DMS 273 treated with DMSO at 0.1 percent for 48 hours (cell line): ENCODE data around the gene AP1S3.
A peak's percentile ranks its signal among the peaks of the same experiment; 100 is the strongest.

Experiments used
- DNase-seq: peaks from one replicate; lab custom pipeline; 2025; lab: John Stamatoyannopoulos, UW

The AP1S3 gene

DNA sequence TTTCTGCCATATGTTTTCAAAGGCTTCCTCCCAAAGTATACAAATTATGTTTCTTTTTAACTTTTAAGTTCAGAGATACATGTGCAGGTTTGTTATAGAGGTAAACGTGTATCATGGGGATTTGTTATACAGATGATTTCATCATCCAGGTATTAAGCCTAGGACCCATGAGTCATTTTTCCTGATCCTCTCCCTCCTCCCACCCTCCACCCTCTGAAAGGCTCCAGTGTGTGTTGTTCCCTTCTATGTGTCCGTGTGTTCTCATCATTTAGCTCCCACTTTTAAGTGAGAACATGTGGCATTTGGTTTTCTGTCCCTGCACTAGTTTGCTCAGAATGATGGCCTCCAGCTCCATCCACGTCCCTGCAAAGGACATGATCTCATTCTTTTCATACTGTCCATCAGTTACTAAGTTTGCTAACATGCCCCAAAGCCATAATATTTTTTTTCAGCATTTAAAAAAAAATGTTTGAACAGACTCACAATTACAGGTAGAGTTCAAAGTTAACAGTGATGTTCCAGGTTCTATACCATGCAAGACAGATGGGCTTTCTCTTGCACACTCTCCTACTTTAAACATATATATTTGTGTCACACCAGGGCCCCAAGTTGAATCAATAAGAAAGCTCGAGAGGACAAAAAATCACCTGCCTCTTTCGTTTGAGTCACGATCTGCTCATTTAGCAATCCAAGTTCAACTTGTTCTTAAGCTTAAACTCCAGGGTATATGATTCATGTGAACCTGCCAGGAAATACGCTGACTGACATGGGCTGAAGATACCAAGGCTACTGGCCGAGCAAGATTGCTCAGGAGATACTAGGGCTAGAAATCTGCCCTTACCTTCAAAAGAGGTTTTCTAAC is 77.6 kb downstream of the AP1S3 start:
- no peak for DNase-seq

DNA sequence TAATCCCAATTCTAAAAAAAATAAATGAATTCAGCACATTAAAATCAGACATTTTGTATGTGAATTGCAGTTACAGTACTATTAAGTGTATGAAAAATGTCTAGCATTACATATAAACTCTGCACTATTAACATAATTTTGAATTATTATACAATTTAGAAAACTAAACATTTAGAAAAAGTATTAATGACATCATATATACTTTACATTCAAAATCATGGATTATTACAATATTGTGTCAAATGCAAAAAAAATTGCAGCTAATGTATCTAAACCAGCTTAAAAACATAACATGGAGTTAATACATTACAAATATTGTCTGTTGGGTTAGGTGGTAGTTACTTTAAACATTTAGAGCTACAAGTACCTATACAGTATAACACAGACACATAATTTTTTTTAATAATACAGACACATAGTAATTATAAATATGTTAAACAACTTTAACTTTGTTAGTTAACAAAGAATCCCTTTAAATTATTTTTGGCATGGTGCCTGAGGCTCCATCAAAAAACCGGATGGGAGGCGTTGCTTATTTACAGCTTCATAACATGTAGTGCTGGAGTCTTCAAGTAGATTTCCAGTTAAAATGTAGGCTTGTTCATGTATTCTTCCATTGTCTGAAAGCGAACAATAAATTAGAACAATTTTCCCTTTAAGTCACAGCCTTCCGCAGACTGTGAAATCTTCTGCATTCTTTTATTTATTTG is 79.1 kb downstream of the AP1S3 start:
- DNase-seq: no peak

DNA sequence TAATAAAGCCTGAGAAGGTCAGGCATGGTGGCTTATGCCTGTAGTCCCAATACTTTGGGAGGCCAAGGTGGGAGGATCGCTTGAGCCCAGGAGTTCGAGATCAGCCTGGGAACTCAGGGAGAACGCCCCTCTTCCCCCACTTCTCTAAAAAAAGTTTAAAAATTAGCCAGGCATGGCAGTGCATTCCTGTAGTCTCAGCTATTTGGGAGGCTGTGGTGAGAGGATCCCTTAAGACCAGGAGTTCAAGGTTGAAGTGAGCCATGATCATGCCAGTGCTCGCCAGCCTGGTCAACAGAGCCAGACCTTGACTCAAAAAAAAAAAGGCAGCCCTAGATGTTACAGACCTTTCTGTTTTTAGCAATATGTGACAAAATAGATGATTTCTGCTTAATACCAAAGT is 83.4 kb downstream of the AP1S3 start:
- no peak for DNase-seq

DNA sequence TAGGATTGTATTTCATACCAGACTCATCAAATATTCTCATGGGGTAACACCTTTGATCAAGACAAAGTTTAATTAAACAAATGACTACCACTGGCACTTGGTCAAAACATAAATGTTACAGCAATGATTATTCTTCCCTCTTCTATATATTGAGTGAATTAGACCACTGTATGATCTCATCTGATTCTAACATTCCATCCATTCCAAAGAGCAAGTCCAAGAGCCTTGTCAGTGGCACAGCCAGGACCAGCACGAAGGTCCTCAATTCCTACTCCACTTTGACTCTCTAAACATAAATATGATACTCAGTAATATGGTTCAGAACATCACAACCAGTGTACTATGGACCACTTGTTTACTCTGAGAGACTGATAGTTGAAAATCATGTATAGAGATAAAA is 86.4 kb downstream of the AP1S3 start:
- DNase-seq: no peak

DNA sequence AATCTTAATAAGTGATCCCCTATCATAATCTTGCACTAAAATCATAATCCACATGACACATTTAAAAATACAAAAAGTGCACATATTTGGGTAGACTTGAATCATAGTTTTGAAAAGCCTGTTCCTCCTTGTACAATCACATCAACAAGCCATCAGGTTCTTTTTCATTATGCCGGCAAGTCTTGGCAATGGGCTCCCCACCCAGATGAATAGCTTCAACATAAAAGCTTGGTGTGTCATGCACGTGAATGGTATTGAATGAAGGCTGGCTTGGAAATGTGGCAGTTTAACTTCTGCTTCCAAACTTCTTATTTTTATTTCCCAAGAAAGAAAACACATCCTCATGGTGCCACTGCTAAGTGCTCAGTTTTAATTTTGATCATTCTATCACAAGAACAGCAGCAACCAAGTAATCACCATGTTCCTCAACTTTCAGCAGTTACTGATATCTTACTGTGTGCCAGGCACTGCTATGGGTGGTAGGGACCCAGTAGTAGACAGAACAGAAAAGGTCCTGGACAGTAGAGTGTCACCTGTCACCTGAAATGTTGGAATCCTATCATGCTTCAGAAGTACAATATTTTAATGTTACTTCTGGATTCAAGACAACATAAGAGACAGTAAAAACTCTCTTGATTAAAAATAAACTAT is 89.9 kb downstream of the AP1S3 start:
- no peak for DNase-seq

DNA sequence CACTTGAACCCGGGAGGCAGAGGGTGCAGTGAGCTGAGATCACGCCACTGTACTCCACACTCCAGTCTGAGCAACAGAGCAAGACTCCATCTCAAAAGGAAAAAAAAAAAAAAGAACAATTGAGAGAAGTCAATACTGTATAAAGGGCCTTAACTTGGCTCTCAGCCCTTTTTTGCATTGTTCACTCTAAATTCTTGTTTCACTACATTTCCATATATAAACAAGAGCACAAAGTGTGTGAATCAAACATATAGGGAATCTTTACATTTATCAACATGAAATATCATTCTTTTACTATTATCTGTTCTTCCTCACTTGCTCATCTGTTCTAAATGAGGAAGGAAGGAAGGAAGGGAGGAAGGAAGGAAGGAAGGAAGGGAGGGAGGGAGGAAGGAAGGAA is 90.8 kb downstream of the AP1S3 start:
- DNase-seq: no peak

DNA sequence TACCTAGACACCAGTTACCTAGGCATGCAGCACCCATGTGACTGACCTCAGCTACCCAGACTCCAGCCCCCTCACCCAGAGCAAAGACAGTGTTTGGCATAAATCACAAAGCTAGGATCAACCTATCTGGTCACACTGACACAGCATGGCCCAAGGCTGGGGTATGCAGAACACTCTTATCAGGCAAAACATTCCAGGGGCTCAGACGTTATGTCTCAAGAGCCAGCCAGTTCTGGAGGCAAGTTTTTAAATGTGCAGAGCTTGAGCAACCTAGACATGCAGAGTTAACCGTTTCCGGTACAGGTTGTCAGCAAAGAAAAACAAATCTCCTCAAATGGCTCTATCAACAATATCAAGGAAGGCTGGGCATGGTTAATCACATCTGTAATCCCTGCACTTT is 92.8 kb downstream of the AP1S3 start:
- DNase-seq: no peak

DNA sequence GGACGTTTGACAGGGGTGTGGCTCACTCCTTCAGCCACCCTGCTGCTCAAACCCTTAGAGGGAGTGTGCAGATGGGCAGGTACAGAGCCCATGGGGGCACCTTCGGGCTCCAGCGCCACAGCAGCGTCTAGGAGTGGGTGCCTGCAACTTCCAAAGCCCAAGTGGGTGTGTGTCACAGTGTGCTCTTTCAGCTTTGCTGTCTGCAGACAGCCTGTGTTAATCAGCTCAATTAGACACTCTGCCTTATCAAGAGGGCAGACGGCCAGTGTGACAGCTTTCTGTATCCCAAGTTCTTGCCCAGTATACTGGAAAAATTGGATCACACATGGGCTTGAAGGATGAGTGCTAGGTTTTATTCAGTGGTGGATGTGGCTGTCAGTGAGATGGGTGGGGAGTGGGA is 96.7 kb downstream of the AP1S3 start:
- DNase-seq: no peak

DNA sequence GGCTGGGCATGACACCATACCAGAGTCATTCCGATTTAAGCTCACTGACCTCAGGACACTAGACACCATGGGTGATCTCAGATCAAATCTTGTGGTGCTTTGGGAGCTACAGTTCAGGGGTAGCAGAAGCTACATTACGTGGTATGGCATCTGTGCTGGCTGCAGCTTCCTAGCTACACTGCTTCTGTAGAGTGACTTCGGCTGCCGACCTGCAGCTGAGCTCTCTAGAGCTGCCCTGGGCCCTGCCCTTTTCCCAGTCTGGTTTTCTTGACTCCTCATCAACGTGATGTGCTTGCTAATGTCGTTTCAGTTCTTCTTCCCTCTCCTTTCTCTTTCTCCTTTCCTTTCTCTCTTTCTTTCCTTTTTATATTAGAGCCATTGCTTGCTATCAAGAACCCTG is 100.2 kb downstream of the AP1S3 start:
- DNase-seq: no peak

DNA sequence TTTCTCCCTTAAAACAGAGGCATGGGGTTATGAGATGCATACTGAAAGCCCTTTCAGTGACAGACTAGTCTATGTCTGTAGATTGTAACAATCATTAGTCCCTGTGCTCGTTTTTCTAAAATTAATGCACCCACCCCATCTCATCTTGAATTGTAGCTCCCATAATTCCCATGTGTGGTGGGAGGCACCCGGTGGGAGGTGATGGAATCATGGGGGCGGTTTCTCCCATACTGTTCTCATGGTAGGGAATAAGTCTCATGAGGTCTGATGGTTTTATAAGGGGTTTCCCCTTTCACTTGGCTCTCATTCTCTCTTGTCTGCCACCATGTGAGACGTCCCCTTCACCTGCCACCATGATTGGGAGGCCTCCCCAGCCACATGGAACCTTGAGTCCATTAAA is 100.9 kb downstream of the AP1S3 start:
- no peak for DNase-seq

DNA sequence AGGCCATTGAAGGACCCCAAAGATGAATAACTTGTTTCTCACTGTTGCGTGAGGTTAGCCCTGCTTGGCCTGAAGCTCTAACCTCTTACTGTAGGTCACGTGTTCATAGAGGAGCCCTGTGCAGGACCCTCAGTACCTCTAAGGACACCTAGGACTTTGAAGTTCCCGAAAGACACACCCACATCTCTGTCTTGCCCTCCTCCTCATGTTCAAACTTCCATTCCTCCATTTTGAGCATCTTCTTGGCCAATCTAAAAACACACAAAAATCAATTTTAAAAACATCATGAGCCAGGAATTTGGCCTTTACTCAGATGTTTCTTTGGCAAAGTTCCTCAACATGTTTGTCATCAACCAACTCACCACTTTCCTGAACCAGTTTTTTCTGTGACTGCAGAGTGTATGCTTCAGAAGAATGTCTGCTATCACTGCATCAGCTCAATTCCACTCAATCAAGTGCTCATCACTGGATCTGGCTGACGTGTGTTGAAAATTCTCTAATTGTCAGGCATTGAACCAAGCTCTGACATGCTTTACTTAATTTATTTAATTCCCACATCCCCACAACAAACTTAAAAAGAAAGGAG is 101.6 kb downstream of the AP1S3 start:
- no peak for DNase-seq

DNA sequence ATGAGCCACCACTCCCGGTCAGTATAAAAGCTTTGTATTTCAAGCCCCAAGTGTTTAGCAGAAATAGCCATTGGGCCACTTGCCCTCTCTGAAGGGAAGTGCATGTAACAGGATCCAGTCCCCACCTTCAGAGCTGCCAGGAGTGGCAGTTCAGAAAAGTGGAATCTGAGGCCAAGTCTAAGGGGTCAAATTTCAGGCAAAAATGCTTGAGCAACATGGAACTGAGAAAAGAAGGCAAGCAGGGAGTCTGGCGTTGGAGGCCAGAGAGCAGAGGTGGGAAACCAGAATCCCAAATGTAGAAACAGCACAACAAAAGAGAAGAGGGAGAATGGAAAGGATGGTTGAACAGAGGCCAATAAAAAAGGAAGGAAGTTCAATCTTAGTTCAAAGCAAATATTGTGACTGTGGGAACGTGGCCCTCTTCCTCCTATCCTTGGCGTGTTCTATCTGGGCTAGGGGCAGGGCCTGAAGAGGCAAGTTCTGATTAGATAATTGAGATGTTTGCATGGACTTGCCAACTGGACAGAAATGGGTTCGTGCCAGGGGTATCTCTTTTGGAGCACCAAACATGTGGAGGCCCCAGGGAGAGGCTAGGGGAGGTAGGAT is 102.2 kb downstream of the AP1S3 start:
- no peak for DNase-seq

DNA sequence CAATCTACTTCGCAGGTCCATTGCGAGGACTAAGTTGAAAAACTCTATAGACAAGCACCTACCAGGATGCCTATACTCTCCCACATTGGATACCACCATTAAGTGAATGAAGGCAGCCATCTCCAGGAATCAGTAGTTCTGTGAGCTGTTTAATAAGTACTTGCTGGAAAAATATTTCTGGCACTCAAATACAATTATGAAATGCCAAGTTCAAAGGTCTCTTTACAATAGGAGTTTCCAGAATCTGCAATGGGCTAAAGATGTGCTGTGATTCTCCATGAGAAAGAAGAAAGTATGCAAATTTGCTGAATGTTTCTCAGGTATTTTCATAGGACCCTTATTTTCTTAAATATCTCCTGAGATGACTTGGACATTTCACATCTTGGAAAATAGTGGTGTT is 103.0 kb downstream of the AP1S3 start:
- no peak for DNase-seq

DNA sequence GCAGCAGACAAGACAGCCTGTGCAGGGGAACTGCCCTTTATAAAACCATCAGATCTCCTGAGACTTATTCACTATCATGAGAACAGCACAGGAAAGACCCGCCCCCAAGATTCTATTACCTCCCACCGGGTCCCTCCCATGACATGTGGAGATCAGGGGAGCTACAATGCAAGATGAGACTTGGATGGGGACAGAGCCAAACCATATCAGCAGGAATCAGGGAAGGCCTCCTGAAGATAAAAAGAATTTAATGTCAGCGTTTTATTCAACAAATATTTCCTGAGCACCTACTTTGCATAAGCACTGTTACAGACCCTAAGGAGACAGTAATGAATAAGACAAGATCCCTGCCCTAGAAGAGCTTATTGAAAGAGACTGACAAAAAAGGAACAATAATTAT is 105.0 kb downstream of the AP1S3 start:
- no peak for DNase-seq

DNA sequence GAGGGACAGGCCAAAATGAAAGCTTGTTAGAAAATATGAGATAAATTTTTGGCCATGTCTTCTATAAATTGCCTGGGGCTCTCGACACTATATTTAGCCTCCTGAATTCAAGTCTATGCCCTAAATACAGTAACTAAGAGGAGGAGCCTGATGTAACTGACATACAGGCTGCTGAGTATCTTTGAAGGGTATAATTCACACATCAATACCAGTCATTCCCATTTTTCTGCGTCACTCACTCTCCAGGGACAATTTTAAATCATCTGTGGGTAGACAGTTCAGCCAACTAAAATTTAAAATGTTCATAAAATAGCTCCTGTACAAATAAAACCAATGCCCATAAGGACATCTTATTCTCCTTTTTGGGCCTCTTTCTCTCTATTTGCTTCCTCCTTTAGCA is 105.9 kb downstream of the AP1S3 start:
- DNase-seq: no peak

DNA sequence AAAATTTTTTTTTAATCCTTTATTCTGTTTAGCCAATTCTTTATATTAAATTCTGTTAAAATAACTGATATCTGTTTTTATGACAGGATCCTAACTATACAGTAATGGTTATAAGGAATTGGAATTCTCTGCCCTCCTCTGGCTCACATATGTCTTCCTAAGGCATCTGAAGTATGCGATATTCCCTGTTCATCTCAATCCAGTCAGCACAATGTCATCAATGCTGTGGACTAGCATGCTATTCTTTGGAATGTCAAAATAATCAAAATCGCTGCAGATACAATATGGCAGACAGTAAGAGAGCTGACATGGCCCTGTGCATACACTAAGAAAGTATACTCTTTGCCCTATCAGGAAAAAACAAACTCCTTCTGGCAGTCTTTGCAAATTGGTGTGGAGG is 107.6 kb downstream of the AP1S3 start:
- DNase-seq: no peak

DNA sequence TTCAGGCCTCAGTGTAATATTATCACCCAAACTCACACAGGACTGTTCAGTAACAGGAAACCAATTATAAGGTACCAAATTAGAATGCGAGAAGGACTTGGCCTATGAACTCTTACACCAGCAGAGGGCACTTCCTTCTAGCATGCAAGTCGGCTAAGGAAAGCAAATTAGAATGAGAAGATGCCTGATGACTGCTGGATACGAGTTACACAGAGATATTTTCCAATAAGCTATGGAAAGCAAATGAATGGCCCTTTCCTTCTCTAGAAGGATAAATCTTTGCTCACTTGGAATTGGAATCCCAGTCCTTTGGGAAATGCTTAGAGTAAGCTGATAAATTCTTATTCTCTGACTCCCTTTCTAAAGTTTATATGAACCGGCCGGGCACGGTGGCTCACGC is 109.8 kb downstream of the AP1S3 start:
- peak; percentile 42 for DNase-seq

DNA sequence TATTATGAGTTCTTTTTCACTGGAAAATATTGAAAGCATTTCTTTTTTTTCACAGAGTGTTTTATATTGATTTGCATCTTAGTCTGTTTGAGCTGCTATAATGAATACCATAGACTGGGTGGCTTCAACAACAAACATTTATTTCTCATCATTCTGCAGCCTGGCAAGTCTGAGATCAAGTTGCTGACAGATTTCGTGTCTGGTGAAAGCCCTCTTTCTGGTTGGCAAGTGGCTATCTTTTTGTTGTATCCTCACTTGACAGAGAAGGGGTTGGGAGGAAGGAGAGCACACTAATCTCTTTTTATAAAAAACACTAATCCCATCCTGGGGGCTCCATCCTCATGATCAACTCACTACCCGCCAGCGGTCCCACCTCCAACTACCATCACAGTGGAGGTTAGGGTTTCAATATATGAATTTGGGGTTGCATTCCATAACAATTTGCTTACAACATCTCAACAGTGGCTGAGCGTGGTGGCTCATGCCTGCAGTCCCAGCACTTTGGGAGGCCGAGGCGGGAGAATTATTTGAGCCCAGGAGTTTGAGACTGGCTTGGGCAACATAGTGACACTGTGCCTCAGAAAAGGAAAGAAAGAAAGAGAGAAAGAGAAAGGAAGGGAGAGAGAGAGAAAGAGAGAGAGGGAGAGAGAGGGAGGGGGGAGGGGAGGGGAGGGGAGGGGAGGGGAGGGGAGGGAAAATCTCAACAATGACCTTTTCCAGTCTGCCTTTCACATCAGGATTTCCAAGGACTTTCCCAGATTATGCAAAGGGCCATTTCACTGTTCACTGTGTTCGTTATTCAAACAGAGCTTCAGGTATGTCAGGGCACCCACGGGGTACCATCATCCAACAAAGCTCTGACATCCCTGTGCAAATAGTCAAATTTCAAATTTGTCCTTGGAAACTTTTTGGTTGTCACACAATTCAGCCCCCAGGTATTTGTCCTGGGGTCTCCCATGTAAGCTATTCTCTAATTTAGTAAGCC is 111.1 kb downstream of the AP1S3 start:
- no peak for DNase-seq

DNA sequence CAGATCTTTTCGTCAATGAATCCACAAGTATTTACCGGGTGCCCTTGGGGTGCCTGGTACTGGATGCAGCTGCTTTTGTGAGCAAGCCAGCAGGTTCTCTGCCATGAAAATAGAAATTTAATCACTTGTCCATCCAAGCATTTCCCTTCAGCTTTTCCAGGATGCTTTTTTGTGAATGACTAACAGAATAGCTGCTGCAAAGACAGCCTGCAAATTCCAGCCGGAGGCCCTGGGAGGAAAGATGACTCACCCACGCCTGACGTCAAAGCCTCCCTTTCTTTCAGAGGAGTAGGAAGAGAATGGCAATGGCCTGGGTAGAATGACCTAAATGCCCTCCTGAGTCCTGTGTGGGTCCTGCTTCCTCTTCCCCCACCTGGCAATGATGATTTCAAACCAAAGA is 111.9 kb downstream of the AP1S3 start:
- no peak for DNase-seq

DNA sequence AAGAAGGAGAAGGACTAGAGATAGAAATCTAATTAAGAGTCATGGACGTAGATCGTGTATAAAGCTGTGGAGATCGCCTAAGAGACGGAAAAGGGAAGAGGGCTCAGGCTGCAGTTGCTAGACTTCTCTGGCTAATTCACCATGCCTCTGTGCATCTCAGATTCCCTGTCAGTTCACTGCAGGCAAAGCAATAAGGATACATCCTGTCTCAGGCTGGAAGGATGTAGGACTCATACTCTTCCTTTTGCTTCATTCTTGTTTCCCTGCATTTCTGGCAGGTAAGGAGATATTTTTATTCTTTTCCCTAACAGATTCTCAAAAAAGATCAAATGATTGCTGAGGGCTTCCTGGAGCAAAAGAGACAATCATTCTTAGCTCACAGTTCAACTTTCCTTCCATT is 112.5 kb downstream of the AP1S3 start:
- no peak for DNase-seq

DNA sequence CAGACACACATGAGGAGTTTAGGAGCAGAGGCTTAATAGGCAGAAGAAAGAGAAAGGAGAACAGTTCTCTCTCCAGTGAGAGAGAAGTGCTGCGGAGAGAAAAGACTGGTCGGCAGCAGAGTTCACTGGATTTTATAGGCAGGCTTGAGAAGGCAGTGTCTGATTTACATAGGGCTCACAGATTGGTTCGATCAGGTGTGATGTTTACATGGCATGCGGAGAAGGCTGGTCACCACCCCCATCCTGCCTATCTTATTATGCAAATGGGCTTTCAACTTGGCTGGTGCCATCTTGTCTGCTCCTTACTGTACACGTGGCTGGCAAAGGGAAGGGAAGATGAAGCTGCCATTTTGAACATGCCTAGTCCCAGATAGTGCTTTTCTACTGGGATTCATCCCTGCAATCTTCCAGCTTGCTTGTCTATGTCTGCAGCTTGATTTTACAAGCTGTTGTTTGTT is 113.4 kb downstream of the AP1S3 start:
- DNase-seq: no peak
